GM21528 (cell line): ENCODE data around the gene CSF3.

Experiments used
- ATAC-seq: cut with Tn5 transposase; IDR thresholded peaks from one replicate; pipeline ENCODE4 v1.9.1; 2021; ENCODE audit warnings: mild to moderate bottlenecking, moderate library complexity; ENCODE audit not compliant: unreplicated experiment, low FRiP score

CSF3 gene

GRCh38 chr17:40015005-40015997, at the start of gene CSF3:
Gene CSF3 (plus strand): TSS chr17:40015440. CDS start chr17:40015475, 35 bp downstream.
- no peak for ATAC-seq

- ATAC-seq = no peak
Measured at GRCh38 chr17:39966771-39967170, 48.5 kb upstream of the CSF3 start.

GRCh38 chr17:39968761-39969160, 46.5 kb upstream of the CSF3 start:
- ATAC-seq = no peak

GRCh38 chr17:39969375-39969774, 45.9 kb upstream of the CSF3 start:
- ATAC-seq = no peak

- ATAC-seq = no peak
Measured at GRCh38 chr17:39970157-39970692, 45.0 kb upstream of the CSF3 start.

- ATAC-seq = no peak
Measured at GRCh38 chr17:39971076-39971603, 44.1 kb upstream of the CSF3 start.

GRCh38 chr17:39972271-39972670, 43.0 kb upstream of the CSF3 start:
- ATAC-seq = no peak

- ATAC-seq = no peak
Measured at GRCh38 chr17:39973496-39973895, 41.7 kb upstream of the CSF3 start.

- ATAC-seq = no peak
Measured at GRCh38 chr17:39974433-39974832, 40.8 kb upstream of the CSF3 start.

GRCh38 chr17:39975801-39976200, 39.4 kb upstream of the CSF3 start:
- ATAC-seq = no peak

- ATAC-seq = no peak
Measured at GRCh38 chr17:39979016-39979670, 36.1 kb upstream of the CSF3 start.

GRCh38 chr17:39979893-39980350, 35.3 kb upstream of the CSF3 start:
- peak; percentile 22 for ATAC-seq

- ATAC-seq = peak; percentile 86
Measured at GRCh38 chr17:39980351-39981206, 34.7 kb upstream of the CSF3 start, which contains the start of gene PSMD3. Gene PSMD3 (plus strand): TSS chr17:39980807. CDS start chr17:39980971, 164 bp downstream.

GRCh38 chr17:39981207-39981741, 34.0 kb upstream of the CSF3 start:
- ATAC-seq = no peak

- ATAC-seq = no peak
Measured at GRCh38 chr17:39981766-39982375, 33.4 kb upstream of the CSF3 start.

GRCh38 chr17:39988206-39988810, 26.9 kb upstream of the CSF3 start:
- no peak for ATAC-seq

- no peak for ATAC-seq
Measured at GRCh38 chr17:39994448-39994847, 20.8 kb upstream of the CSF3 start.

- no peak for ATAC-seq
Measured at GRCh38 chr17:39995438-39995837, 19.8 kb upstream of the CSF3 start.

- no peak for ATAC-seq
Measured at GRCh38 chr17:39996162-39996561, 19.1 kb upstream of the CSF3 start.
